ENCODE measurements around the gene GPR45. TPM values are rescaled to one million over a fixed set of nuclear protein-coding genes. Genes with fewer than 3 reads are reported as not detected.

The GPR45 gene
- polyA plus RNA-seq, 2 of the 4 experiments (the other 2 are of a cell fraction): not detected

- CTCF ChIA-PET: interaction anchor here (1.0 to 1.6 kb wide), 2 partner anchors 12 to 110 kb away, joined by 5 to 6 read pairs; no protein-coding TSS in a partner anchor
- DNase-seq (ENCODE audit: low read depth in 1 of 2, low spot score in 1 of 2): no peak
- POLR2A ChIA-PET: no interaction called here
- no peak for FAIRE-seq
- TF ChIP-seq FOSL2 (IDR thresholded peaks at IDR 0.05) (no peak), FOSL2 (CRISPR knock-in tag; IDR thresholded peaks at IDR 0.05) (no peak), NFE2L2 (conservative IDR thresholded peaks at IDR 0.05; ENCODE audit: low read length) (no peak)
- no peaks in the 10 kb centered on the region for H3K4me1 ChIP-seq
- no peaks in the 10 kb centered on the region for H3K9me3 ChIP-seq
- no peak overlapping the region for H3K4me2 ChIP-seq
- no peak overlapping the region for H3K4me3 ChIP-seq
- H3K27ac ChIP-seq: no peak overlapping the region
- WGBS (ENCODE audit: missing lambda C conversion rate): 53% methylated on average over 9 of the region's 9 CpGs
- no peak for ATAC-seq
Observed at GRCh38 chr2:105224444-105224843, 17.1 kb upstream of the GPR45 start.

GRCh38 chr2:105231232-105231619, 10.3 kb upstream of the GPR45 start:
- WGBS (ENCODE audit: missing lambda C conversion rate): 51% methylated on average over 3 of the region's 3 CpGs
- no peak for ATAC-seq

More at GRCh38 chr2:105231232-105231619, 10.3 kb upstream of the GPR45 start:
- ChIA-PET CTCF (interaction anchor here (0.7 to 14.7 kb wide), 2 partner anchors 10 to 118 kb away, joined by 3 to 312 read pairs; no protein-coding TSS in a partner anchor), POLR2A (no interaction called here)
- DNase-seq (ENCODE audit: low read depth in 1 of 2, low spot score in 1 of 2) (no peak), FAIRE-seq (no peak)
- Histone ChIP-seq H3K4me3 (no peak overlapping the region), H3K9me3 (no peaks in the 10 kb centered on the region), H3K4me1 (peaks cover 5% of the 10 kb centered on the region; the same call in 2 of the 3 replicates), H3K27ac (no peak overlapping the region), H3K4me2 (no peak overlapping the region)
- TF ChIP-seq REST (IDR thresholded peaks at IDR 0.05) (no peak), KDM5A (IDR thresholded peaks at IDR 0.05) (no peak), CHD2 (IDR thresholded peaks at IDR 0.05; ENCODE audit: low read length, partially characterized antibody) (no peak), ESRRA (IDR thresholded peaks at IDR 0.05; ENCODE audit: borderline replicate concordance, low read length) (no peak), BCL3 (IDR thresholded peaks at IDR 0.05) (no peak), RFX5 (IDR thresholded peaks at IDR 0.05) (no peak), BHLHE40 (IDR thresholded peaks at IDR 0.05; ENCODE audit: low read depth, low read length) (no peak), KDM1A (IDR thresholded peaks at IDR 0.05; ENCODE audit: low read depth) (no peak), ZNF302 (CRISPR knock-in tag; IDR thresholded peaks at IDR 0.05) (no peak), MAX (IDR thresholded peaks at IDR 0.05) (no peak), HOXB13 (CRISPR knock-in tag; IDR thresholded peaks at IDR 0.05; ENCODE audit: low read depth) (no peak), EP300 (IDR thresholded peaks at IDR 0.05) (no peak), POLR2AphosphoS2 (conservative IDR thresholded peaks at IDR 0.05; ENCODE audit: low read length) (no peak), ZC3H11A (IDR thresholded peaks at IDR 0.05) (no peak), NFE2L2 (conservative IDR thresholded peaks at IDR 0.05; ENCODE audit: low read length) (no peak), SREBF2 (IDR thresholded peaks at IDR 0.05) (no peak)

Measured in A549 (cell line).